OCI-LY1 (cell line): ENCODE data around the gene FAM120A.

ENCODE experiments used
- H2AFZ ChIP-seq: fragments of 200-600 bp; sonication (generic), shearing (Covaris generic); 2 replicates; pipeline ENCODE4 v1.6.0; 2014; ENCODE audit warnings: antibody characterized with exemption, mild to moderate bottlenecking, low read length
- H3F3A ChIP-seq: fragments of 200-600 bp; sonication (generic), shearing (Covaris generic); 2 replicates; pipeline ENCODE4 v1.6.0; 2014; ENCODE audit warnings: mild to moderate bottlenecking, antibody characterized with exemption, low read length, moderate library complexity; ENCODE audit not compliant: insufficient read depth
- H3K27ac ChIP-seq: fragments of 200-600 bp; sonication (generic); 2 replicates; pipeline ENCODE4 v1.5.1; 2014; ENCODE audit warnings: low read length, mixed run types, mild to moderate bottlenecking, low read depth; ENCODE audit not compliant: poor library complexity, severe bottlenecking
- H3K27me3 ChIP-seq: fragments of 200-600 bp; sonication (generic); 2 replicates; pipeline ENCODE4 v1.6.0; 2014; ENCODE audit warnings: antibody characterized with exemption, mild to moderate bottlenecking, low read length, moderate library complexity; ENCODE audit not compliant: insufficient read depth
- H3K36me3 ChIP-seq: fragments of 200-600 bp; sonication (generic); 2 replicates; pipeline ENCODE4 v1.6.1; 2014; ENCODE audit warnings: mild to moderate bottlenecking, antibody characterized with exemption, low read length, moderate library complexity, mixed read lengths; ENCODE audit not compliant: insufficient read depth
- H3K4me1 ChIP-seq: fragments of 200-600 bp; sonication (generic); 2 replicates; pipeline ENCODE4 v1.5.1; 2014; ENCODE audit warnings: mild to moderate bottlenecking, low read length, moderate library complexity; ENCODE audit not compliant: insufficient read depth, severe bottlenecking
- H3K4me2 ChIP-seq: fragments of 200-600 bp; sonication (generic), shearing (Covaris generic); 2 replicates; pipeline ENCODE4 v1.6.1; 2014; ENCODE audit warnings: low read length
- H3K4me3 ChIP-seq: fragments of 200-600 bp; sonication (generic); 2 replicates; pipeline ENCODE4 v1.5.1; 2014; ENCODE audit warnings: low read length, low read depth, mild to moderate bottlenecking, mixed read lengths; ENCODE audit not compliant: poor library complexity, severe bottlenecking
- H3K79me2 ChIP-seq: fragments of 200-600 bp; shearing (Covaris generic); 2 replicates; pipeline ENCODE4 v1.6.1; 2016; ENCODE audit warnings: mixed run types, low read length, mixed read lengths; ENCODE audit not compliant: insufficient read depth
- H3K9ac ChIP-seq: fragments of 200-600 bp; sonication (generic), shearing (Covaris generic); 2 replicates; pipeline ENCODE4 v1.6.1; 2014; ENCODE audit warnings: mild to moderate bottlenecking, low read length, mixed read lengths
- H3K9me2 ChIP-seq: fragments of 200-600 bp; sonication (generic), shearing (Covaris generic); 2 replicates; pipeline ENCODE4 v1.6.1; 2014; ENCODE audit warnings: low read depth, mild to moderate bottlenecking, low read length, mixed read lengths
- H3K9me3 ChIP-seq: fragments of 200-600 bp; shearing (Covaris generic); 2 replicates; pipeline ENCODE4 v1.6.1; 2014; ENCODE audit warnings: low read length, mixed read lengths
- H4K20me1 ChIP-seq: fragments of 200-600 bp; sonication (generic), shearing (Covaris generic); 2 replicates; pipeline ENCODE4 v1.6.0; 2016; ENCODE audit warnings: mild to moderate bottlenecking, low read length; ENCODE audit not compliant: insufficient read depth
- EZH2 ChIP-seq: fragments of 200-600 bp; sonication (generic), shearing (Covaris generic); IDR thresholded peaks from 2 replicates; pipeline ENCODE4 v1.8.0; 2017; ENCODE audit warnings: borderline replicate concordance, mixed run types, mild to moderate bottlenecking, antibody characterized with exemption, low read length, moderate library complexity, mixed read lengths
- TF ChIP-seq, protein P1 (sequence below): fragments of 200-600 bp; sonication (generic), shearing (Covaris generic); IDR thresholded peaks from 2 replicates; pipeline ENCODE4 v1.5.1; 2017; ENCODE audit warnings: mild to moderate bottlenecking, antibody characterized with exemption, low read length, moderate library complexity, mixed read lengths

The FAM120A gene

DNA sequence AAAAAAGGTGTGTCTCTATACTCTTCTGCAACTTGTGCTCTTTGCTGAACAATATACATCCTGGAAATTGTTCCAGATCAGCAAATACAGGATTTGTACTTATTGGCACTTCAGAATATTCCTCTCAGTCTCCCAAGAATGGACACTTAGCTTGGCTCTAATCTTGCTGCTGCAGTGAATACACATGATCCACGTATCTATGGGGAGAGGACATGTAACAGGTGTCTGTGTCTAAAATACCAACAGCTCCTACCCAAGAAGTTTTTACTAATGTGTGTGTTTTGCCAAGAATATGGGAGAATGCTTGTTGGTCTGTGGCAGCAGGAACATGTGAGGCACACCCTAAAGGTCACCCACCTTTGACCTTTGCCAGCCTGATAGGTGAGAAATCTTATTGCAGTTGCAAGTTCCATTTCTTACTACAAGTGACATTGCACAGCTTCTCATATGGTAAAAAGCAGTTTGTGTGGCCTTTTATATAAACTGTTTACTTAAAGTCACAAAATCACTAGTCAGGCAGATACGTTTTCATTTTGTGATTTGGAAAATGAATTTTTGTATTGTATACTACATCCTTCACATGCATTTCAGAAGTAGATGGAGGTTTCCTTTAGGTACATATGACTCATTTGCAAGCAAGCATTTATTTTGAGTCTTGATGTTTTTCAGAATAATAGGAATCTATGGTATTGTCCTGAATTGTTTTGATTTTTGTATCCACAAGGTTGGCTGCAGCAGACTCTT, 160.7 kb downstream of the FAM120A start:
- no peaks in the 10 kb centered on the region; the same call in 1 of the 2 replicates for H3K36me3 ChIP-seq
- no peaks in the 10 kb centered on the region for H3K27me3 ChIP-seq
- H3K9ac ChIP-seq = no peak overlapping the region
- H3F3A ChIP-seq = no peaks in the 10 kb centered on the region
- peaks cover 8% of the 10 kb centered on the region; the same call in 1 of the 2 replicates for H3K9me3 ChIP-seq
- no peaks in the 10 kb centered on the region for H4K20me1 ChIP-seq
- H3K4me2 ChIP-seq = no peak overlapping the region
- peaks cover 7% of the 10 kb centered on the region for H3K4me1 ChIP-seq
- TF ChIP-seq EZH2 = no peak
- TF ChIP-seq, protein P1, sequence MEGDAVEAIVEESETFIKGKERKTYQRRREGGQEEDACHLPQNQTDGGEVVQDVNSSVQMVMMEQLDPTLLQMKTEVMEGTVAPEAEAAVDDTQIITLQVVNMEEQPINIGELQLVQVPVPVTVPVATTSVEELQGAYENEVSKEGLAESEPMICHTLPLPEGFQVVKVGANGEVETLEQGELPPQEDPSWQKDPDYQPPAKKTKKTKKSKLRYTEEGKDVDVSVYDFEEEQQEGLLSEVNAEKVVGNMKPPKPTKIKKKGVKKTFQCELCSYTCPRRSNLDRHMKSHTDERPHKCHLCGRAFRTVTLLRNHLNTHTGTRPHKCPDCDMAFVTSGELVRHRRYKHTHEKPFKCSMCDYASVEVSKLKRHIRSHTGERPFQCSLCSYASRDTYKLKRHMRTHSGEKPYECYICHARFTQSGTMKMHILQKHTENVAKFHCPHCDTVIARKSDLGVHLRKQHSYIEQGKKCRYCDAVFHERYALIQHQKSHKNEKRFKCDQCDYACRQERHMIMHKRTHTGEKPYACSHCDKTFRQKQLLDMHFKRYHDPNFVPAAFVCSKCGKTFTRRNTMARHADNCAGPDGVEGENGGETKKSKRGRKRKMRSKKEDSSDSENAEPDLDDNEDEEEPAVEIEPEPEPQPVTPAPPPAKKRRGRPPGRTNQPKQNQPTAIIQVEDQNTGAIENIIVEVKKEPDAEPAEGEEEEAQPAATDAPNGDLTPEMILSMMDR = no peak
- H3K27ac ChIP-seq = no peak overlapping the region
- no peaks in the 10 kb centered on the region for H3K79me2 ChIP-seq
- H3K9me2 ChIP-seq = no peaks in the 10 kb centered on the region
- no peak overlapping the region for H2AFZ ChIP-seq
- H3K4me3 ChIP-seq = no peak overlapping the region

DNA sequence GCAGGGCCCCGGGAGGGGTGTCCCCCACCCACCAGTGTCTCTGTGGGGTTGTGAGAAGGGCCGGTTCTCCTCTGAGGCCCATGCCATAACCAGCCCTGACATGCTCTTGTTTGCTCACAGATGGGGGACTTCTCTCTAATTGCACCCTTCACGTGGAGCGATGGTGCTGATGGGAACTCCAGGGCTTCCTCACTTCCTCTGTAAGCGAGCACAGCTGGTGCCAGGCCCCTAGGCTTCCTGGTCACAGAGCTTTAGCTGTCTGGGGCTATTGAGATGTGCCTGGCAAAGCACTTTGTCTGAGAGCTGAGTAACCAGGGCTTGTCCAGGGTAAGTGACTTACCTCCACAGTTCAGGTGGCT, 161.3 kb downstream of the FAM120A start:
- H3K27ac ChIP-seq = no peak overlapping the region
- no peak overlapping the region for H3K9ac ChIP-seq
- H4K20me1 ChIP-seq = no peaks in the 10 kb centered on the region
- no peaks in the 10 kb centered on the region for H3K9me2 ChIP-seq
- H3K4me1 ChIP-seq = peaks cover 7% of the 10 kb centered on the region
- no peaks in the 10 kb centered on the region for H3F3A ChIP-seq
- H3K36me3 ChIP-seq = no peaks in the 10 kb centered on the region; the same call in 1 of the 2 replicates
- H3K4me2 ChIP-seq = no peak overlapping the region
- peaks cover 8% of the 10 kb centered on the region; the same call in 1 of the 2 replicates for H3K9me3 ChIP-seq
- H2AFZ ChIP-seq = no peak overlapping the region
- TF ChIP-seq, protein P1 = no peak
- no peak for TF ChIP-seq EZH2
- H3K27me3 ChIP-seq = no peaks in the 10 kb centered on the region
- H3K79me2 ChIP-seq = no peaks in the 10 kb centered on the region
- H3K4me3 ChIP-seq = no peak overlapping the region

DNA sequence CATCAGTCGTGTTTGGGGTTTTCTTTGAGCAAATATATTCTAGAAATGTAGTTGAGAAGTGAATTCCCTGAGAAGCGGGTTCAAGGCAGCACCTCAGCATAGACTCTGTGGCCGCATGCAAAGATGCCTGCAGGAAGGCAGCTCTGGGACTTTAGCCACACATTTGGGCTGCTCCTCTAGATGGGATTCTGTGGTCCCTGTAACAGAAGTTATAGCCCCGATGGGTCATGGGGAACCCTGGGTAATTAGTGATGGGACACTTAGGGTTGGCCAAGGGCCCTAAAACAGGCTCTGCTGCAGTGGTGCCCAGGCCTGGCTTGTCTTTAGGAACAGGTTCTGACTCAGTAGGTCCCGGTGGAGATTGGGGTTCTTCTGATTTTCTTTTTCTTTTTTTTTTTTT, 161.7 kb downstream of the FAM120A start:
- Histone ChIP-seq H3K9me3 (peaks cover 8% of the 10 kb centered on the region; the same call in 1 of the 2 replicates), H2AFZ (no peak overlapping the region), H3K36me3 (no peaks in the 10 kb centered on the region; the same call in 1 of the 2 replicates), H3K4me1 (peaks cover 7% of the 10 kb centered on the region), H4K20me1 (no peaks in the 10 kb centered on the region), H3K4me2 (no peak overlapping the region), H3K27ac (no peak overlapping the region), H3K9ac (no peak overlapping the region), H3K27me3 (no peaks in the 10 kb centered on the region), H3K4me3 (no peak overlapping the region), H3K9me2 (no peaks in the 10 kb centered on the region), H3F3A (no peaks in the 10 kb centered on the region), H3K79me2 (no peaks in the 10 kb centered on the region)
- TF ChIP-seq, protein P1 = no peak
- TF ChIP-seq EZH2 = no peak
